Chondrocyte (in vitro differentiated cells): ENCODE measurements around the gene IGF1R. TPM values are rescaled to one million over a fixed set of nuclear protein-coding genes. Genes with fewer than 3 reads are reported as not detected.
A peak's percentile ranks its signal among the peaks of the same experiment; 100 is the strongest.

ENCODE experiments used
- DNase-seq: peaks from one replicate; pipeline ENCODE4 v3.0.0; 2021; ENCODE audit warnings: mixed read lengths, low spot score
- H3K27ac Mint-ChIP-seq: one replicate; pipeline ENCODE4 v1.8.0; 2021; ENCODE audit warnings: mild to moderate bottlenecking, moderate library complexity, mixed read lengths; ENCODE audit not compliant: unreplicated experiment
- H3K27me3 Mint-ChIP-seq: 2 replicates; pipeline ENCODE4 v1.8.0; 2021; ENCODE audit warnings: low read depth, mixed read lengths
- H3K36me3 Mint-ChIP-seq: 2 replicates; pipeline ENCODE4 v1.8.0; 2021; ENCODE audit warnings: low read depth, mixed read lengths
- H3K4me1 Mint-ChIP-seq: 2 replicates; pipeline ENCODE4 v1.8.0; 2021; ENCODE audit warnings: low read depth, mild to moderate bottlenecking, mixed read lengths
- H3K4me3 Mint-ChIP-seq: one replicate; pipeline ENCODE4 v1.8.0; 2021; ENCODE audit warnings: mild to moderate bottlenecking, moderate library complexity, mixed read lengths; ENCODE audit not compliant: unreplicated experiment
- H3K9me3 Mint-ChIP-seq: 2 replicates; pipeline ENCODE4 v1.8.0; 2021; ENCODE audit warnings: low read depth, mixed read lengths
- CTCF ChIP-seq: fragments of 200-600 bp; sonication (generic); IDR thresholded peaks from 2 replicates; pipeline ENCODE4 v1.5.0; 2021; ENCODE audit warnings: antibody characterized with exemption, mild to moderate bottlenecking, moderate library complexity
- total RNA-seq: library from RNA; stranded (reverse); gene quantifications from 3 replicates; pipeline ENCODE4 v1.2.1, GENCODE V29; 2021

The IGF1R gene
- total RNA-seq, 1 donor from 2014 or later, result 119 TPM

- Mint-ChIP-seq H3K9me3 (no peaks in the 10 kb centered on the region), H3K27ac (peak overlapping the region; percentile 75), H3K4me3 (no peak overlapping the region), H3K36me3 (no peaks in the 10 kb centered on the region), H3K4me1 (peaks cover 91% of the 10 kb centered on the region), H3K27me3 (no peaks in the 10 kb centered on the region)
- TF ChIP-seq CTCF, result no peak
- no peak for DNase-seq
Observed at GRCh38 chr15:98725874-98726273, 77.5 kb downstream of the IGF1R start.

- peak overlapping the region; percentile 56 for H3K4me3 Mint-ChIP-seq
- H3K36me3 Mint-ChIP-seq, result no peaks in the 10 kb centered on the region
- H3K27me3 Mint-ChIP-seq, result no peaks in the 10 kb centered on the region
- DNase-seq, result peak; percentile 99
- H3K4me1 Mint-ChIP-seq, result peaks cover 76% of the 10 kb centered on the region
- H3K9me3 Mint-ChIP-seq, result no peaks in the 10 kb centered on the region
- no peak for TF ChIP-seq CTCF
- H3K27ac Mint-ChIP-seq, result peak overlapping the region; percentile 99
Observed at GRCh38 chr15:98727115-98728040, 79.0 kb downstream of the IGF1R start.

GRCh38 chr15:98728082-98728810 is 79.9 kb downstream of the IGF1R start:
- H3K27me3 Mint-ChIP-seq, result no peaks in the 10 kb centered on the region
- peaks cover 68% of the 10 kb centered on the region for H3K4me1 Mint-ChIP-seq
- DNase-seq, result no peak
- no peaks in the 10 kb centered on the region for H3K9me3 Mint-ChIP-seq
- H3K4me3 Mint-ChIP-seq, result peak overlapping the region; percentile 56
- peak overlapping the region; percentile 99 for H3K27ac Mint-ChIP-seq
- no peaks in the 10 kb centered on the region for H3K36me3 Mint-ChIP-seq
- TF ChIP-seq CTCF, result no peak

- Mint-ChIP-seq H3K4me3 (no peak overlapping the region), H3K27ac (peak overlapping the region; percentile 99), H3K36me3 (no peaks in the 10 kb centered on the region), H3K27me3 (no peaks in the 10 kb centered on the region), H3K9me3 (no peaks in the 10 kb centered on the region), H3K4me1 (peaks cover 68% of the 10 kb centered on the region)
- DNase-seq, result no peak
- no peak for TF ChIP-seq CTCF
Observed at GRCh38 chr15:98728811-98729160, 80.4 kb downstream of the IGF1R start.

GRCh38 chr15:98729446-98730042 is 81.2 kb downstream of the IGF1R start:
- no peaks in the 10 kb centered on the region for H3K36me3 Mint-ChIP-seq
- peaks cover 68% of the 10 kb centered on the region for H3K4me1 Mint-ChIP-seq
- no peaks in the 10 kb centered on the region for H3K9me3 Mint-ChIP-seq
- DNase-seq, result no peak
- TF ChIP-seq CTCF, result no peak
- H3K27me3 Mint-ChIP-seq, result no peaks in the 10 kb centered on the region
- peak overlapping the region; percentile 99 for H3K27ac Mint-ChIP-seq
- H3K4me3 Mint-ChIP-seq, result no peak overlapping the region
